A673 (cell line): ENCODE measurements around the gene CYCS. TPM values are rescaled to one million over a fixed set of nuclear protein-coding genes. Genes with fewer than 3 reads are reported as not detected.

ENCODE experiments used
- BruUV-seq: library from RNA; stranded (reverse); fragments of 400-500 nt; replicated peaks from 2 replicates; lab custom pipeline; 2021; lab: Mats Ljungman, UMichigan
- CTCF ChIA-PET: fragments of 300-600 bp; sonication (Branson Sonifier 250); formaldehyde crosslinking; loops from one replicate; lab custom pipeline; 2022; ENCODE audit warnings: antibody characterized with exemption; lab: Charles Lee
- POLR2A ChIA-PET: fragments of 300-600 bp; sonication (Branson Sonifier 250); formaldehyde crosslinking; loops from one replicate; lab custom pipeline; 2022; ENCODE audit warnings: antibody characterized with exemption; ENCODE audit not compliant: low non-redundant PET; lab: Charles Lee
- DNase-seq: peaks from one replicate; pipeline ENCODE4 v3.0.0-alpha.2; 2015; ENCODE audit warnings: low spot score
- H3K27ac ChIP-seq: fragments of 200-600 bp; sonication (generic); 2 replicates; pipeline ENCODE4 v1.5.1; 2016; ENCODE audit warnings: mixed run types, low read depth, mild to moderate bottlenecking, mixed read lengths, antibody characterized with exemption, low read length; ENCODE audit not compliant: poor library complexity, severe bottlenecking
- H3K27me3 ChIP-seq: fragments of 200-600 bp; sonication (generic); replicated peaks from 2 replicates; pipeline ENCODE4 v1.6.1; 2017; ENCODE audit warnings: mixed run types, low read depth, mild to moderate bottlenecking, mixed read lengths, antibody characterized with exemption, low read length; ENCODE audit not compliant: insufficient read depth, poor library complexity
- H3K36me3 ChIP-seq: fragments of 200-600 bp; sonication (generic); 2 replicates; pipeline ENCODE4 v1.6.1; 2016; ENCODE audit warnings: mixed run types, mild to moderate bottlenecking, mixed read lengths, antibody characterized with exemption, low read length; ENCODE audit not compliant: insufficient read depth, poor library complexity, severe bottlenecking
- H3K4me1 ChIP-seq: fragments of 200-600 bp; sonication (generic); 2 replicates; pipeline ENCODE4 v1.6.1; 2017; ENCODE audit warnings: mixed run types, mild to moderate bottlenecking, mixed read lengths, antibody characterized with exemption, low read length; ENCODE audit not compliant: insufficient read depth, poor library complexity, severe bottlenecking
- H3K4me3 ChIP-seq: fragments of 200-600 bp; sonication (generic); 2 replicates; pipeline ENCODE4 v1.5.1; 2016; ENCODE audit warnings: low read depth, mixed run types, mild to moderate bottlenecking, mixed read lengths, low read length; ENCODE audit not compliant: poor library complexity, severe bottlenecking
- H3K9me3 ChIP-seq: fragments of 200-600 bp; sonication (generic); 2 replicates; pipeline ENCODE4 v1.6.1; 2016; ENCODE audit warnings: mixed run types, low read depth, mild to moderate bottlenecking, mixed read lengths, antibody characterized with exemption, low read length; ENCODE audit not compliant: poor library complexity, severe bottlenecking
- CTCF ChIP-seq: fragments of 300-800, 200-600 bp; sonication (generic); conservative IDR thresholded peaks from 2 replicates; pipeline ENCODE4 v1.5.1; 2017; ENCODE audit warnings: low read depth, mild to moderate bottlenecking, antibody characterized with exemption, low read length, moderate library complexity, mixed read lengths
- EZH2 ChIP-seq: fragments of 200-600 bp; sonication (generic); IDR thresholded peaks from 2 replicates; pipeline ENCODE4 v1.6.1; 2017; ENCODE audit warnings: borderline replicate concordance, low read depth, mild to moderate bottlenecking, mixed read lengths, antibody characterized with exemption, low read length; ENCODE audit not compliant: poor library complexity, severe bottlenecking
- intact Hi-C: fragments of 100-400 bp; cut with micrococcal nuclease; formaldehyde crosslinking; loops from one replicate; pipeline ENCODE4 v1.10.0; 2022; ENCODE audit not compliant: unreplicated experiment
- total RNA-seq: library from RNA; stranded (reverse); gene quantifications from 2 replicates; pipeline ENCODE4 v1.2.3, GENCODE V29; 2021

CYCS gene
- total RNA-seq, 1 experiment from 2014 or later: 350 TPM

DNA sequence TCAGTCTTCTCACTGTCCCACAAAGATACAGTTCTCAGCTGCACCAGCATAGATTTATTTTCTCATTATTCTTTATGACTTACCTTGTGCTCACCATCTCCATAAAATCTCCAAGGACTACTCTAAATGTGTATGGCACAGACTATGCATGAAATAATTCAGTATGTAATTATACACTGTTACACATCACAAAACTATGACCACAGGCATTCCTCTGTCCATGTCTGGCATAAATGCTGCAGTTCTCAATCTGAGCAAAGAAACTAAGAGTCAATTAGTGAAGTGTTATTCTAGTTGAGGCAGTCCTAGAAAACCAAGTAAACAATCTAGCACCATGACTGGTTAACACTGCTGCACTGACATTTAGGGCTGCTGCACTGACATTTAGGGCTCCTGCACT lies 2.7 kb downstream of the CYCS start:
- intact Hi-C loops: no loop called here
- ChIA-PET POLR2A (no interaction called here), CTCF (no interaction called here)
- peaks cover 52% of the 10 kb centered on the region for H3K36me3 ChIP-seq
- TF ChIP-seq EZH2: no peak
- no peak for TF ChIP-seq CTCF
- no TSS peak for BruUV-seq
- no peak for DNase-seq
- H3K4me3 ChIP-seq: no peak overlapping the region
- no peak overlapping the region for H3K27ac ChIP-seq
- no peaks in the 10 kb centered on the region for H3K27me3 ChIP-seq
- H3K4me1 ChIP-seq: no peaks in the 10 kb centered on the region
- no peaks in the 10 kb centered on the region for H3K9me3 ChIP-seq

GRCh38 chr7:25121599-25121998 lies 3.5 kb downstream of the CYCS start:
- no peak for DNase-seq
- no TSS peak for BruUV-seq

DNA sequence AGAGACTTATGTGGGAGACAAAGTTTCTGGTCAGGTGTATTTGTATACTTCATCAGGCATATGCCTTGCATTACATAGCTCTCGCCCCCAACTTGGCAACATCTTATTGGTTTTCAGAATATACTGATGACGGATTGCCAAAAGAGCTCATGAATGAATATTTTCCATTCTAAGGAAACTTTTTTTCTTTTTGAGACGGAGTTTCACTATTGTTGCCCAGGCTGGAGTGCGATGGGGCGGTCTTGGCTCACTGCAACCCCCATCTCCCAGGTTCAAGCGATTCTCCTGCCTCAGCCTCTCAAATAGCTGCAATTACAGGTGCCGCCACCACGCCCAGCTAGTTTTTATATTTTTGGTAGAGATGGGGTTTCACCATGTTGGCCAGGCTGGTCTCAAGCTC lies 6.0 kb downstream of the CYCS start:
- TF ChIP-seq CTCF (no peak), EZH2 (no peak)
- CTCF ChIA-PET: no interaction called here
- Histone ChIP-seq H3K36me3 (peaks cover 52% of the 10 kb centered on the region), H3K4me3 (no peak overlapping the region), H3K27me3 (no peaks in the 10 kb centered on the region), H3K4me1 (no peaks in the 10 kb centered on the region), H3K9me3 (no peaks in the 10 kb centered on the region), H3K27ac (no peak overlapping the region)
- intact Hi-C loops: no loop called here
- BruUV-seq: no TSS peak
- POLR2A ChIA-PET: no interaction called here
- DNase-seq: no peak

More at GRCh38 chr7:25121599-25121998, 3.5 kb downstream of the CYCS start:
- no peak for TF ChIP-seq EZH2
- no peak for TF ChIP-seq CTCF
- Histone ChIP-seq H3K36me3 (peaks cover 52% of the 10 kb centered on the region), H3K9me3 (no peaks in the 10 kb centered on the region), H3K4me1 (no peaks in the 10 kb centered on the region), H3K27ac (no peak overlapping the region), H3K4me3 (no peak overlapping the region), H3K27me3 (no peaks in the 10 kb centered on the region)
- CTCF ChIA-PET: no interaction called here
- intact Hi-C loops: no loop called here
- POLR2A ChIA-PET: no interaction called here
